GM21423 (cell line): ENCODE data around the gene CYP4B1.

Source experiments
- ATAC-seq: cut with Tn5 transposase; IDR thresholded peaks from one replicate; pipeline ENCODE4 v1.9.1; 2021; ENCODE audit warnings: mild to moderate bottlenecking, moderate library complexity; ENCODE audit not compliant: unreplicated experiment

CYP4B1 gene

DNA sequence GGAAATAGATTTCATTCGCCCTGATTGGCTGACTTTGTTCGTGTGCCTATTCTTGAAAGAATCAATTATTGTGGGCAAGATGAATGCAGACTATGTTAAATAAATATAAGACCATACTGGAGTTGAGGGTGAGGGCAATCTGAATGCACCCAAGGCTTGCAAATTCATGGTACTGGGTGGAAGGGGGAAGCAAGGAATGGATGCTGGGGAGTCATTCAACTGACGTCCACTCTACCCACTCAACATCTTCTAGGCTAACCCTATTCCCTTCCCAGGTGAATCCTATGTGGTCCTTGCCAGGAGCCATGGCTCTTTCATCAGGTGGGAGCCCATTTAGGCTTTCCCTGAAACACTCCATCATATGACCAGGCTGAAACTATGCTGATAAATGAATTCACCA is 5.7 kb upstream of the CYP4B1 start:
- no peak for ATAC-seq

DNA sequence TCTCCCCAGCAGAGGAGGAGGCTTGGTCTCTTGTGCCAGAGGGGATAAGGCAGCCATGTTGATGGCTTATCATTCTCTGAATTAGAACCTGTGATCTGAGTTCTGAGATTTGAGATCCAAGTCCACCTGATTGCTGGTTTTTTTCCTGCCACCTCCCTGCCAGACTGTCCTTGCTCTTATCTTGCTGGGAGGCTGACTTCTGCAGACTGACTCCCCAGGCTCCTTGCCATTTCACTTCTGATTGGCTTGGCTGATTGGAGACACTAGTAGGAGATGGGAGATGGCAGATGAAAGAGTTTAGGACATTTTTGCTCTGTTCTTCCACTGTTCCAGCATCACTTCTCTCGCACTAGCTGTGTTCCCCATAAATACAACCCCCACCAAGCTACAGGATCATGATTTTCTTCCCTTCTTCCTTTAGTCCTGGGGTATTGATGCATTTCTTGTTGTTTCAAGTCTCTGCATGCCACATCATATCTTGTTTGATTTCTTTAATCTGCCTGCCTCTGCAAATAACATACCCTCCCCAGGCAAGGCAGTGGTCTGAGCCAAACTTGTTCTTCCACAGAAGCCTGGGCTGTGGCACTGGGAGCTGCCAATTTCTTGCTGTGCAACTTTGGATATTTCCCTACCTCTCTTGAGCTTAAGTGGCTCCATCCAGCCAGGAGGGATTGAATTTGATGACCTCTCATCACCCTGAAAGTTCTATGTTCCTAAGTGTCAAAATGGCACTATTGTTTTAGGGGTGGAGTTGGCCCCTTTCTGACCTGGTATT is 963 bp upstream of the CYP4B1 start:
- no peak for ATAC-seq

GRCh38 chr1:46800742-46801141 is 1.9 kb downstream of the CYP4B1 start:
- no peak for ATAC-seq

DNA sequence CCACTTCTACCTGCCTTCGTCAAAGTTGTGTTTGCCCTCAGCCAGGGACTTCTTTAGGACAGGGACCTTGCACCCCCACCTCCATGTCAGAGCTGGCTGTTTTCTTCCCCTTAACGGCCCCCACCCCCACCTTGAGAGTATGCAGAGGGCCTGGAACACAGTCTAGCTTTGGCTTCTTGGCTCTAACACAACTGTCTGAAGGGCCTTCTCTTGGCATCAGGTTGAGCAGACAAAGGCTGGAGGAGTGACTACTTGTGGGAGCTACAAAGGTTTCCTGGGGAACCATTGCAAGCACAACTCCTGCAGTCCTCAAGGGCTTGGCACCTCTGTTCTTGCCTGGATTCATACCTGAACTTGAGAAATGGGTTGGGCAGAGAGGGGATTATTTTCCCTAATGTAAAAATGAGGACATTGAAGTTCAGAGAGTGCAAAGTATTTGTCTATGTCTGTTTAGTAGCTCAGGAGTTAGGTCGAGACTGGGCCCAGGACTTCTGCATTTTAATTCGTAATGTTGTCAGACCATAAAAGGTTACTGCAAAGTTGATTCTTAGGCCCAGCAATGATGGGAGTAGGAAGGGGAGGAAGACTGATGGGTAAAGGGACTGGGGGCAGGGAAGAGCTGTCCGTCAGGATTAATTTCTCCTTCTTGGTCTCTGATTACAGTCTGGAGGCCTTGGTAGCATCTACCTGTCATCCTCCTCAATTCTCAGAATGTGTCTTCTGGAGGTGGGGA is 2.6 kb downstream of the CYP4B1 start:
- no peak for ATAC-seq

DNA sequence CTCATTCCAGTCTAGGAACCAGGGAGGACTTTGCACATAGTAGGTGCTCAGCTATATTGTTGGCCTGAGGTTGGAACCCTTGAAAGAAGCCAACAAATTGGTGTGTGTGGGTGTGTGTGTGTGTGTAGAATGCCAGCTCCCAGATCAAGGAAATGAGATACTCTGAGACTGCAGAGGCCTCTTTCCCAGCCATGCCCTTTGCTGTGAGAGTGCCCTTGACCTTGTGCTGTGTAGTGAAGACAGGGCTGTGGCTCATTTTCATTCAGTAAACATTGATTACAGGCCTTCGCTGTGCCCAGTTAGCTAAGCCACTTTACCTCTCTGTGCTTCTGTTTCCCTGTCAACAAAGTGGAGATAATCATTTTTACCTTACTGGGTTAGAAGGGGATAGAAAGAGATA is 3.2 kb downstream of the CYP4B1 start:
- no peak for ATAC-seq

GRCh38 chr1:46802901-46803574 is 4.2 kb downstream of the CYP4B1 start:
- ATAC-seq: no peak

- no peak for ATAC-seq
Measured at GRCh38 chr1:46804027-46804889, 5.4 kb downstream of the CYP4B1 start.

GRCh38 chr1:46804926-46805325 is 6.1 kb downstream of the CYP4B1 start:
- ATAC-seq: no peak

DNA sequence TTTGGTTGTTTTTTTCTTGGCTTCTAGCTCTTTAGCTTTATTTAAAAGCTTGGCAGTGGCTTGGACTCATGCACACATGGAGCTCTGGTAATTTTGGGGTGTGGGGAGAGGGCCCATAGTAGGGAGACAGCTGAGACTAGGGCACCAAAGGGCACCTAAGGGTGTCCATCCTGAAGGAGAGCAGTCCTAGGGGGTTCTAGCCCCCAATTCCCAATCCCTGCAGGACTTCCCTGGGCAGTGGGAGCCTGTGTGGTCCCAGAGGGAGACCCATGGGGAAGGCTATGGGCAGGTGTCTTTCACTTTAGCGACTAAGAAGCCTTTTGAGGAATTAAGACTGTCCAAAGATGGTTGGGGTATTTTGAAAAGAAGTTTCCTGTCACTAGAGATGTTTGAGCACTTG is 6.9 kb downstream of the CYP4B1 start:
- ATAC-seq: no peak

- ATAC-seq: no peak
Measured at GRCh38 chr1:46806196-46807020, 7.6 kb downstream of the CYP4B1 start.

- ATAC-seq: no peak
Measured at GRCh38 chr1:46807046-46807972, 8.5 kb downstream of the CYP4B1 start.

DNA sequence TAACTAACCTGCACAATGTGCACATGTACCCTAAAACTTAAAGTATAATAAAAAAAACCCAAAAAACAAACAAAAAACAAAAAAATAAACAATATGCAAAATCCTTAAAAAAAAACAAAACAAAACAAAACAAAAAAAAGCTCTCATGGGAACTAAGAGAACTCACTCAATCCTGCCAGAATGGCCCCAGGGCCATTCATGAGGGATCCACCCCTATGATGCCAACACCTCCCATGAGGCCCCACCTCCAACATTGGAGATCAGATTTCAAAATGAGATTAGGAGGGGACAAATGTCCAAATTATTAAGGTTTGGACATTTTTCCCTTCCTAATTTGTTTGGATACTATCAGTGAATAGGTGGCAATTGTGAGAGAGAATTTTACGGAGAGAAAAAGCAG is 10.2 kb downstream of the CYP4B1 start:
- no peak for ATAC-seq

- no peak for ATAC-seq
Measured at GRCh38 chr1:46809904-46810303, 11.1 kb downstream of the CYP4B1 start.

- ATAC-seq: no peak
Measured at GRCh38 chr1:46810596-46810995, 11.8 kb downstream of the CYP4B1 start.

DNA sequence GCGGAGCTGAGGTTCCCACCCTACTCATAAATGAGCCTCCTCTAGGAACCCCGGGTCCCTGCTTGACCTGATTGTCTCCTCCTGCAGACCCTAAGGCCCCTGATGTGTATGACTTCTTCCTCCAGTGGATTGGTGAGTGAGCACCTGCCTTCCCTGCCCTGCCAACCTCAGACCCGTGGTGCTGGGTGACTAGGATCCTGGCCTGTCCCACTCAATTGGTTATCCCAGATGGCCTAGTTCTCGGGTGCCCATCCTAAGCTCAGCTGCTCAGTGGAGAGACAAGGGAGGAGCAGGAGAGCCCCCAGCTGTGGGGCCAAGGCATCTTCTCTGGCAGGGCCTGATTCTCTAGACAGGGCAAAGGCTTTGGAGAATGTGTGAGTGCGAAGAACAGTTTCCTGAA is 12.2 kb downstream of the CYP4B1 start:
- ATAC-seq: no peak

- no peak for ATAC-seq
Measured at GRCh38 chr1:46812065-46812963, 13.5 kb downstream of the CYP4B1 start.

- no peak for ATAC-seq
Measured at GRCh38 chr1:46812996-46813857, 14.4 kb downstream of the CYP4B1 start.
